Glomerular visceral epithelial cell (primary cell): Measurements from ENCODE around the gene AIFM3.

Experiments
- DNase-seq: peaks from one replicate; pipeline ENCODE4 v3.0.0-alpha.2; 2016; ENCODE audit errors: extremely low spot score

Gene AIFM3

DNA sequence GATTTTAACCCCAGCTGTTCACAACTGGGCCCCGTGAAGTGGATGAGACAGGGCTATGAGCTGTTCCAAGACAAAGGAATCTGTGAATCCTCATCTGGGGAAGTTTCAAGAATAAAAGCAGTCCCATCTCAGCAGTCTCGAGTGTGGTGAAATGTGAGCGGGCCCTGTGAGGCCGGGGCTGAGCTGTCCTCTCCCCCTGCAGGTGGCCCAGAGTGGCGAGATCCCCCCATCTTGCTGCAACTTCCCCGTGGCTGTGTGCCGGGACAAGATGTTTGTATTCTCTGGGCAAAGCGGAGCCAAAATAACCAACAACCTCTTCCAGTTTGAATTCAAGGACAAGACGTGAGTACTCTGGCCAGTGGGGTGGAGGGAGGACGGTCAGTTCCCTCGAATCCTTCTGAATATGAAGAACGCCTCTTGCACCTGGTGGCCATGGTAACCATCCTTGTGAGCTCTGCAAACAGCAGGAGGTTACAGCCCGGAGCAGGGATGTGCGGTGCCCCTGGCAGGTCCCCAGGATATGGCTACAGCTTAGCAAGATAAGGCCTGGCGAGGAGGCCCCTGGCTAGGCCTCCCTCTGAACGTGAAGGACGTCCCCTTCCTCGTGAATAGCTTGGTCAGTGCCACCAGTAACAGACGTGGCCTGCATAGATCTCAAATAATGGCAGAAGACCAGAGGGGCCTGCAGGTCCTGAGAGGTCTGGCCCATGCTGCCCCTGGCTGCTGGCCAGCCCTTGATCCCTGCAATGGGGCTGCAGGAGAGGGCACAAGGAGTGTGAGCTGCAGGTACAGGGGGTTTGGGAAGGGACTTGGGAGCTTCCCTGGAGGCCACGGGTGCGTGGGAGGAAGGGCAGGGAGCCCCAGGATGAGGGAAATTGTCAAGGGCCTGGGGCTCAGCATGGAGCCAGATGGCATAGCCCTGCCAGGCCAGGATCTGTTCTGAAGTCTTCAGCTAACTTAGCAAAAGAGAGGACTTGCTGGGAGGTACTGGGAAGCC, 23.4 kb downstream of the AIFM3 start:
- DNase-seq = no peak

DNA sequence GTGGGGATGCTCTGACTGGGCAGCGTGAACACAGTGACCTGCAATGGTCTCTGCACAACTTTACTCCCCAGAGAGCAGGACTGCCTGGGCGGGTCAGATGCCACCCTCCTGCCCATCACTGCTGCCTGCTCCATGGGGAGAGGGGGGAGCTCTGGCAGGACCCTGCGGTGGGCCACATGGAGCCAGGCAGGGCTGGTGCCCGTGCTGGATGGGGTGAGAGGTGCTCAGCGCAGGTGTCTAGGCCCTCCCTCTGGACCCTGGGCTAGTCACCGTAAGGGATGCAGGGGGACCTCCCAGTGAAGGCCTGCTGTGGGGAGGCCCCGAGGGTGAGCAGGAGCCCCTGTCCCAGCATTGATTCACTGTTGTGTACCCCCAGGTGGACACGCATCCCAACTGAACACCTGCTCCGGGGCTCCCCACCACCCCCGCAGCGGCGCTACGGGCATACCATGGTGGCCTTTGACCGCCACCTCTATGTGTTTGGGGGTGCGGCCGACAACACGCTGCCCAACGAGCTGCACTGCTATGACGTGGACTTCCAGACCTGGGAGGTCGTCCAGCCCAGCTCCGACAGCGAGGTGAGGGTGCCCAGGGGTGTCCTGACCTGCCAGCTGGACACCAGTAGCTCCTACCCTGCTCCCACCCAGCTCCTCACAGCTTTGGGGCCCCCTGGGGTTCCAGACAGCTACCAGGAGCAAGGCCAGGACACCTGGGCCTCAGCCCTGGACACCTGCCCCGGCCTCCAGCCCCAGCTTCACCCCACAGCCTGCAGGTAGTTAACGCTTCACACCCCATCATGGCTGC, 24.4 kb downstream of the AIFM3 start:
- no peak for DNase-seq

DNA sequence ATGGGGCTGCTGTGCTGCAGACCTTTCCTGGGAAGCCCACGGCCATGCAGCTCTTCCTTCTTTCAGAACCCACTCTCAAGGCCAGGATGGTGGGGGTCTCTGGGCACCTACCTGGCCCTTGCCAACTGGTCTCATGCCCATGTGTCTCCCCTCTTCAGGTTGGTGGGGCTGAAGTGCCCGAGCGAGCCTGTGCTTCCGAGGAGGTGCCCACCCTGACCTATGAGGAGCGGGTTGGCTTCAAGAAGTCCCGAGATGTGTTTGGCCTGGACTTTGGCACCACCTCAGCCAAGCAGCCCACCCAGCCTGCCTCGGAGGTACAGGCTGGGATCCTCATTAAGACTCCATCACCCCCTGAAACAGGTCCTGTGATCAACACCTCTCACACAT, 25.0 kb downstream of the AIFM3 start:
- DNase-seq = no peak

DNA sequence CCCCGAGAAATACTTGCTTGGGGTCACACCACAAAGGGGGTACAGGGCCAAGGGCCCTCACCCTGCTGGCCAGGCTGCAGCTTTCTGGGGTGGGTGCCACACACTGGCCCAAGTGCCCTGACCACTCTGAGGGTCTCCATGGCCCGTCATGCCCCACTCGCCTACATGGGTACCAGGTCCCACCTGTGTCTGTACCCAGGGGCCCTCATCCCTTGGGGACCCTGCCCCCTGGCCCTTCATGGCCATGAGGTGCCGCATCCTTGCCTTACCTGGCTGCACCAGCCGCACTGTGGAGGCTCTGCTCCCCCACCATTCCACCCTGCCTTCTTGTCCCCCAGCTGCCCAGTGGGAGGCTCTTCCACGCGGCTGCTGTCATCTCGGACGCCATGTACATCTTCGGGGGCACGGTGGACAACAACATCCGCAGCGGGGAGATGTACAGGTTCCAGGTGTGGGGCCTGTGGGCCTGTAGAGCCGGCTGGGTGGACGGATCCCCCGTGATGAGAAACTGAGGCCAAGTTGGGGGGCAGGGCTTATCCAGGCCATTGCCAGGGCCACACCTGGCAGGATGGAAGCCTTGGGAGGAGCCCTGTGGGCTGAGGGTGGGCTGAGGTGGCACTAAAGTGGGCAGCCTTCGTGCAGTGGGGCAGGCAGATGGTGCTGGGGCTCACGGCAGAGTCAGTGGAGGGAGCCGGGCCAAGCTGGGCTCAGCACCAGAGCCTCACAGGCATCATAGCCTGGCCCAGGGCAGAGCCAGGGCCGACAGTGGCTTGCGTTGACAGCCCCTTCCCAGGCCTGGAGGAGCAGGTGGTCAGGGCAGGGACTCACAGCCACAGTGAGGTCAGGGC, 25.6 kb downstream of the AIFM3 start:
- no peak for DNase-seq

DNA sequence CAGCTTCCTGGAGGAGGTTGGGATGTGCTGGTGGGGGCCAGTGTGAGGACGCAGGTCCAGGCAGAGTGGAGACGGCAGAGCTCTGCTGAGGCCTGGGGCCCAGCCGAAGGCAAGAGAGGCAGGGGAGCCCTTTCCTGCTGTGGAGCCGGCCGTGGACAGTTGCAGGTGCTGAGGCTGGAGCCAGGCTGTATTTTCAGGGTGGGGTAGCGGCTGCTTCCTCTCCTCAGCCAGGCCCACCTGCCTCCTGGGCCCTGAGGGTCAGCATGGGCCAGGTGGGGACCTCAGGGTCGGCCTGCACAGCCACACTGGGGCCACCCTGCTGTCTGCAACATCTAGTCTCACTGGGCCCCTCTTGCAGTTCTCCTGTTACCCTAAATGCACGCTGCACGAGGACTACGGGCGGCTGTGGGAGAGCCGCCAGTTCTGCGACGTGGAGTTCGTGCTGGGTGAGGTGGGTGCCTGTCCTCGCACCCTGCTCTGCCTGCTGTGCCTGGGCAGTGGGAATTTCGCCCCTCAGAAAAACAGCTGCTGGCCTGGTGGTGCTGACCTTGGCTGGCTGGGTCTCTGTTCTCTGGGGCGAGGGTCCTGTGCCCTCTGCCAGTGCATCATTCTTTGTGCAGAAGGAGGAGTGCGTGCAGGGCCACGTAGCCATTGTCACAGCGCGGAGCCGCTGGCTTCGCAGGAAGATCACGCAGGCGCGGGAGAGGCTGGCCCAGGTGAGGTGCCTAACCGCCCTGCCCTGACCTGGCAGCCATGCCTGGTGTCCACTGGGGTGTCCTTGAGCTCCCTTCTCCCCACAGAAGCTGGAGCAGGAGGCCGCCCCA, 26.5 kb downstream of the AIFM3 start:
- DNase-seq = no peak

DNA sequence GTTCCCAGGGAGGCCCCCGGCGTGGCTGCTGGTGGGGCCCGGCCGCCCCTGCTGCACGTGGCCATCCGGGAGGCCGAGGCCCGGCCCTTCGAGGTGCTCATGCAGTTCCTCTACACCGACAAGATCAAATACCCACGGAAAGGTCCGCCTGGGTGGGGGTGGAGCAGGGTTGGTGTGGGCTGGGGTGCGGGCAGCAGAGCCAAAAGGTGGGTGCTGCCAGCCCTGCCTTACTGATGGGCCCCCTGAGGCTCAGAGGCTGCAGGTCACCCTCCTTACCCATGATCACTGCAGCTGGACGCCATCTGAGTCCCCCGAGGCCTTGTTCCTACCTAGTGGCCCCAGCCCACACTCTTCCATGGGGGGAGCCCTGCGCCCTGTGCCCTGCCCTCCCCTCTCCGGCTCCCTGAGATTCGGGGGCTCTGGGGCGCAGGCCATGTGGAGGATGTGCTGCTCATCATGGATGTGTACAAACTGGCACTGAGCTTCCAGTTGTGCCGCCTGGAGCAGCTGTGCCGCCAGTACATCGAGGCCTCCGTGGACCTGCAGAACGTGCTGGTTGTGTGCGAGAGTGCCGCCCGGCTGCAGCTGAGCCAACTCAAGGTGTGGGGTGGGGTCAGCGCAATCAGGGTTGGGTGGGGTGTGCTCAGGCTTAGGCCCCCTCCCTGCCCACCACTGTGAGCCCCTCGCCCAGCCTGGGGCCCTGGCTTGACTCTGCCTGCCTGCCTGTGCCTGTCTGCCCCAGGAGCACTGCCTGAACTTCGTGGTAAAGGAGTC, 27.3 kb downstream of the AIFM3 start:
- DNase-seq = no peak

DNA sequence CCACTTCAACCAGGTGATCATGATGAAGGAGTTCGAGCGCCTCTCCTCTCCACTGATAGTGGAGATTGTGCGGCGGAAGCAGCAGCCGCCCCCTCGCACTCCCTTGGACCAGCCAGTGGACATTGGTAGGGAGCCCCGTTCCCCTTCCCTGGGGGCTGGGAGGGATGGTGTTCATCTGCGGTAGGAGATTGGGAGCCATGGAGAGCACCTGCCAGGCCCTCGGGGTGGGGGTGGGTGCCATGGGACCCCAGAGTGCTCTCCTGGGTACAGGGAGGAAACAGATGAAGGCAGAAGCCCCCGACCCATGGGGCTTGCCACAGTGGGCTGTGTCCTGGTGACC, 27.8 kb downstream of the AIFM3 start:
- DNase-seq = no peak

DNA sequence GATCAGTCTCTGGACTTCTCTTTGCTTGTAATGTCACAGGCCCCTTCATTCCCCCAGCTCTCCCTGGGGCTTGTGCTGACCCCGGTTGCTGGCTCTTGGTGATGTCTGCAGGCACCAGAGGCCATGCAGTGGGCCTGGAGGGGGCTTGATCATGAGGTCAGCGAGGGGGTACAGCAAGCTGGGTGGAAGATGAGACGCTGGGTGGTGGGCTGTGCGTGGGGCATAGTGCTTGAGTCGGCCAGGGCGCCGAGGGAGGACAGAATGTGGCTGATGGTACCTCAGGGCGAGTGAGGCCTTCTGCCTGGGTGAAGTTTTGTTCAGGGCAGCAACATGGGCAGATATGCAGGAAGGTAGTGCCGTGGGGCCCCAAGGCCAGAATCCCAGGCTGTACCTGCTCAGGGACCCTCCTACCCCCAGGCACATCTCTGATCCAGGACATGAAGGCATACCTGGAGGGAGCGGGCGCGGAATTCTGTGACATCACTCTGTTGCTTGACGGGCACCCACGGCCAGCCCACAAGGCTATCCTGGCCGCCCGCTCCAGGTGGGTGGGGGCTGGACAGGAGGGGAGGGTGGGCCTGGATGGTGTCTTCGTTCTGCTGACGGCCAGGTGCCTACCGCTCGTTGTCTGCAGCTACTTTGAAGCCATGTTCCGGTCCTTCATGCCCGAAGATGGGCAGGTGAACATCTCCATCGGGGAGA, 28.4 kb downstream of the AIFM3 start:
- DNase-seq = no peak

DNA sequence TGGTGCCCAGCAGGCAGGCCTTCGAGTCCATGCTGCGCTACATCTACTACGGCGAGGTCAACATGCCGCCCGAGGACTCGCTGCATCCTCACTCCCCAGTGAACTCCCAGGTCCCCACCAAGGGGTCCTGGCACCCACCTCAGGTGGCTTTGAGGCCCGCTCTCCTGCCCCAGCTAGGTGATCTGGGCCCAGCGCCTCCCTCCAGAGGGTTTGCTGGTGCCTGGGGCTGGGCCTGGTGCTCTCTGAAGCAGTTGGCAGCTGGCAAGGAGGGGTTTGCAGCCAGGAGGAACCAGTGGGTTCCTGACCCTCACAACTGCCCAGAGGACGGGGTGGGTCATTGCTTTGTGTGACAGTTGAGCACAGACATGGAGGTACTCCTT, 29.0 kb downstream of the AIFM3 start:
- no peak for DNase-seq

DNA sequence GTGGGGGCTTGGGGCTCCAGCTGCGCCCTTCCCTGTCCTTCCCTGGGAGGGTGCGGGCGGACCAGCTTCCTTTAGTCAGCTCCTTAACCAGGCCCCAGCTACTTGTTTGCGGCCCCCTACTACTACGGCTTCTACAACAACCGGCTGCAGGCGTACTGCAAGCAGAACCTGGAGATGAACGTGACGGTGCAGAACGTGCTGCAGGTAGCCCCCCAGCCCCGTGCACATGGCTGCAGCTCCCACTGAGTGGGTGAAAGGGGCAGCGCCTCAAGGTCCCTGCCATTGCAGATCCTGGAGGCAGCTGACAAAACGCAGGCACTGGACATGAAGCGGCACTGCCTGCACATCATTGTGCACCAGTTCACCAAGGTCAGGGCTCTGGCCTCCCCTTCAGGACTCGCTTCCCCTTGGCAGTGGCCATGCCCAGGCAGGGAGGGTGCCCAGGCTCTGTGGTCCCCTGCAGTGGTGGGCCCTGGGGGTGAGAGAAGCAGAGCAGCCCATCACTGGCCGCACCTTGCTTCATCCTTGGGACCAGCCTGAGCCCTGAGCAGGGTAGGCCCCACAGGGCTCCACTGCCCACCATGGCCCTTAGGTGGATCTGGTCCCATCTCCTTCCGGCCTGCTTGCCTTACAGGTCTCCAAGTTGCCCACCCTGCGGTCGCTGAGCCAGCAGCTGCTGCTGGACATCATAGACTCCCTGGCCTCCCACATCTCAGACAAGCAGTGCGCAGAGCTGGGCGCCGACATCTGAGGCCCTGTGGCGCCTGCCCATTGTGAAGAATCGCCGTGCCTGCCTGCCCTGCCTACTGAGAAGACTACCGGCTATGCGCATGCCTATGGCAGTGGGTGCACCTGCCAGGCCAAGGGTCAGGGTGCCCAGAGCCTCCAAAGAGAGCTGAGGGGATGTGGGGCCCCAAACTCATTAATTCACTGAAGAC, 29.8 kb downstream of the AIFM3 start:
- DNase-seq = no peak

DNA sequence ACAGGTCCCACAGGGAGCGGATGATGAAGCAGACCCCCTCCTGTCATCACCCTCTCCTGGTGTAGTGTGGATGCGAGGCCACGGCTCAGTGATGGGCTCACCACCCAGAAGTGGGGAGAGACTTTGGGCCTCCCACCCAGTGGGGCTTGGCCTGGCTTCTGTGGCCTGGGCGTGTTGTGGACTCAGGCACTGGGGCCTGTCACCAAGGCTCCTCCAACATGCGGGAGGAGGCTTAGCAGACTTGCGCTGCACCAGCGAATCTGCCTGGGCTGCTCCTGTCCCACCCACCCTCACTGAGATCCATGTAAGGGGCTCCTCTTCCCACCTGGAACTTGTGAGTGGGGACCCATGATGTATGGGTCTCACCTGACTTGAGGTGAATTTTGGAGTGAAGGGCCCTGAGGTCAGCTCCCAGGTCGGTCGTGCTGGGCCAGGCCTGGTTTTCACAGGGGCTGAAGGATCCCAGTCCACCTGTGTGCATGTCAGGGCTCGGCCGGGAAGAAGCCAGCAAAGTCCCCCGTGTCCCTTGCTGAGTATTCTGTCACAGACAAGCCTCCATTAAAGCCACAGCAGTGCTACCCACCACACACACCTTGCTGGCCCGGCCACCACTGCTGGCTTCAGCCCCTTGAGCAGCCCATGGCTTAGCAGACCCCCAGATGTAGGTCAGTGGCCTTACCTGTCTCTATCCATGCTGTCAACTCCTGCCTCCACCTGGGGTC, 30.6 kb downstream of the AIFM3 start:
- no peak for DNase-seq

DNA sequence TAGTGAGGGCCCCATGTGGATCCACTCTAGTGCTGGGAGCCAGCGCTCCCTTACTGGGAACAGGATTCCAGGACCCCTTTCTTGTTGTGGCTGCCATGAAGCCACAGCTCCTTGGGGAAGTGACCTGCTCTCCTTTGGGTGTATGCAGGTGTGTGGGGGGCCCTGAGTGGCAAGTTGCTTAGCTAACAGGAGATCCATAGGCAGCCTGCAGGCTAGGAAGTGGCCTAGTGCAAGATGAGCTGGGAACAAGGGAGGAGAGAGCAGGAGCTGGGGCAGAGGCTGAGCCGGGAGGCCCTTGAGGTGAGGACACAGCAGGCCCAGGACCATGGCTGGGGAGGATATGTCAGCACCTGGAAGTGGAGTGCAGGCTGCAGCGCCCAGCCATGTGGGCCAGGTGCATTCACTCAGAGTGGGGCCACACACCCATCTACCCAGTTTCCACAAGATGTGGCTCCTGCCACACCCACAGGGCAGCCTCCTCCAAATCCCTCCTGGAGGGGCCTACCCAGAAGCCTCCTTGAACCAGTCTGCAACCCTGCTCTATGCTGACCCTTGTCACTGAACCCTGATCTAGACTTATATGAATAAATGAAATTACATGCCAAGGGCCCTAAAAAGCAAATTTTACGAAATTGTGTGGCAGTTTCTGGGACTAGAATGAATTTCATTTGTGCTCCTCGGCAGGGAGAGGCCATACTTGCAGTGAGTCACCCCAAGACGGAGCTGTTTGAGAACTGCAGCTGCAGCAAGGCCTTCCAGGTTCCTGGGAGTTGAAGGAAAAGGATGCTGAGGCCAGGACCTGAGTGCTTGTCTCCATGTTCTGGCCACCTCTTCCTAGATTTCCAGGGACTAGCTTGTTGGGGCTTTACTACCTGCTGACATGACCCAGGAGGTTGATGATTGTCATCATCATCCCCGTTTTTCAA, 31.6 kb downstream of the AIFM3 start:
- no peak for DNase-seq

DNA sequence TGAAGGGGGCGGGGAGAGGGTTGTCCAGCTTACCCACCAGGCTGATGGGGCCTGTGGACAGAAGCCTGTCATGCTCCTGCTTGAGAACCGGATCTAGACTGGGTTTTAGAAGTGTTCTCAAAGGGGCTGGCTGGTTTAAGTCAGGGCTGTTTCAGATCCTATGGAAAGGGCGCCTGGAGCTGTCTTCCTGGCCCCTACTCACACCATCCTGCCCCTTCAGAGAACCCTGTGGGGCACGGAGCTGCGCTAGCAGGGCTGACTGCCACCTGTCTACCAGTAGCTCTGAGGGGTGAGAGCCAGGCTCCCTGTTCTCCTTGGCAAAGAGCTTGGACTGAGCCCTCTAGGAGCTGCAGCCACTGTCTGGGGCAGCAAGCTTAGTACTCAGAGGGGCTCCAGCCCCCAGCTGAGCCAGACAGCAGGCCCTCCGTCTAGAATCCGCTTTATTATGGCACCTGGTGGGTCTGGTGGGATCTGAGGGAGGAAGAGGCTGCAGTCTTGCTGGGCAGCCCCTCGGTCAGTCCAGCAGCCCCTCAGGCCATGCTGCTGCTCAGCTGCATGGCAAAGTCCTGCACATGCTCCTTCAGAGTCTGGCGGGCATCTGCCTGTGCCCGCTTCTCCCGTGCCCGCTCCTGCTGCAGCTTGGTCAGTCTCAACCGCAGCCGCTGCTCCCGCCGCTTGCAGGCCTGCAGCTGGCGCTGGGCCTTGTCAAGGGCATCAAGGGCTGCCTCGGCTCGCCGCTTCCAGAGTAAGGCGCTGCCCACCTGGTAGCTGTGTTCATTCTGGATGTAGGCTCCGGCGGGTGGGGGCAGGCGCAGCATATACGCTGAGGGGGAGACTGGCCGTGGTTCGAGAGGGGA, 32.5 kb downstream of the AIFM3 start:
- DNase-seq = no peak

DNA sequence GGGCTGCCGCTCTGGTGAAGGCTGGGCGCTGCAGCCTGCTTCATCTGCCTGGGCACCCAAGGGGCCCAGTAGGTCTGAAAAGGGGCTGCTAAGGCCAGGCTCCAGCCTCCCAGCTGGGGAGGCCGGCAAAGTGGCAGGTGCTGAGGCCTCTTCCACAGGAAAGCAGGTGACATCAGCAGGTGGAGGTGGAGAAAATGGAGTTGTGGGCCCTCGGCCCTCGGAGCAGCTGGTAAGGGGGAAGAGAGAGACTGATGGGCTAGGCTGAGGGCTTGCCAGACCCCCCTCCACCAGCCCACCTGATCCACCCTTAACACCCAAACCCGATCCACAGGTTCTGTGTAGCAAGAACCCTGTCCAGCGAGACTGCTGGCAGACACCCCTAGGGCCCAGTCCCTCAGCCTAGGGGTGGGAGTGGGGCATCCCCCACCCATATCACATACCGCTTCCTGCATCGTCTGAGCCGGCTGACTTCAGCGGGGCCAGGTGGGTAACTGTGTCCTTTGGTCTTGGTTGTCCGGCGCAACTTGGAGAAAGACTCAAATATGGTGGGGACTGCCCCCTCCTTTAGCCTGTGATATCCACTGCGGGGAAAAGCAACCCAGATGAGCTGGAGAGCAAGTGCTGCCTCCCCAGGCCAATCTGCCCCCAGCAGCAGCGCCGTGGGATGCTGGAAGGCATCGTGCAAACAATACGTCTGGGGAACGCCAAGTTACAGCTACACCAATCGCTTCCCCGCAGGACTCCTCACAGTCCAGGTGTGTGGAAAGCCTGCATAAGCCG, 33.3 kb downstream of the AIFM3 start:
- no peak for DNase-seq

DNA sequence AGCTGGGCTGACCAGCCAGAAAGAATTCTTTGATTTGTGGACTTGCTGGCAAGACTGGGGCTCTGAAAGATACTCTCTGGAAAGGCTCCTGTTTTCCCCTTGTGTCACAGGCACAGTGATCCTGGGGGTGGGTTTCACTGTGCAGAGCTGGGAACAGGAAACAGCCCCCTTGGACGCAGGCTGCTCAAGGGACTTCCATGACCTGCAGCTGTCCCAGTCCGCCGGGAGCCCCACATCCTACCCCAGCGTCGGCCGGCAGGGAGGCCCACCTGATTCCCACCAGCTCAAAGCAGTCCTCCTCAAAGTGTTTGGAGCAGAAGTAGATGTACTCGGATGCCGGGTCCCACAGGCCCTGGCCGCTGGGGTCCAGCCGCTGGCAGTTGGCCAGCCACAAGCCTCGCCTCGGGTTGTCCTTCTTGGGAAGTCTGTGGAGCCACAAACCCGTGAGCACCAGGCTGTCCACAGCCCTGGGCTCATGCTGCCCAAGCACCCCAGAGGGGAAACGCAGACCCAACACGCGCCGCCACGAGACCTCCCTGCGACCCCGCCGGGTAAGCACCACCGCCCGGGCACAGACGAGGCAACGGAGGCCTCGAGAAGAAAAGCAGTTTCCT, 34.0 kb downstream of the AIFM3 start:
- no peak for DNase-seq
